22Rv1 (cell line): ENCODE results near the gene TLCD2.

Experiments used
- CTCF ChIP-seq: fragments of 450-650 bp; IDR thresholded peaks from 2 replicates; pipeline ENCODE4 v1.5.1; 2017; ENCODE audit warnings: mild to moderate bottlenecking
- ZFX ChIP-seq: fragments of 450-650 bp; IDR thresholded peaks from 2 replicates; pipeline ENCODE4 v1.6.1; 2017; ENCODE audit warnings: antibody characterized with exemption, borderline replicate concordance

DNA sequence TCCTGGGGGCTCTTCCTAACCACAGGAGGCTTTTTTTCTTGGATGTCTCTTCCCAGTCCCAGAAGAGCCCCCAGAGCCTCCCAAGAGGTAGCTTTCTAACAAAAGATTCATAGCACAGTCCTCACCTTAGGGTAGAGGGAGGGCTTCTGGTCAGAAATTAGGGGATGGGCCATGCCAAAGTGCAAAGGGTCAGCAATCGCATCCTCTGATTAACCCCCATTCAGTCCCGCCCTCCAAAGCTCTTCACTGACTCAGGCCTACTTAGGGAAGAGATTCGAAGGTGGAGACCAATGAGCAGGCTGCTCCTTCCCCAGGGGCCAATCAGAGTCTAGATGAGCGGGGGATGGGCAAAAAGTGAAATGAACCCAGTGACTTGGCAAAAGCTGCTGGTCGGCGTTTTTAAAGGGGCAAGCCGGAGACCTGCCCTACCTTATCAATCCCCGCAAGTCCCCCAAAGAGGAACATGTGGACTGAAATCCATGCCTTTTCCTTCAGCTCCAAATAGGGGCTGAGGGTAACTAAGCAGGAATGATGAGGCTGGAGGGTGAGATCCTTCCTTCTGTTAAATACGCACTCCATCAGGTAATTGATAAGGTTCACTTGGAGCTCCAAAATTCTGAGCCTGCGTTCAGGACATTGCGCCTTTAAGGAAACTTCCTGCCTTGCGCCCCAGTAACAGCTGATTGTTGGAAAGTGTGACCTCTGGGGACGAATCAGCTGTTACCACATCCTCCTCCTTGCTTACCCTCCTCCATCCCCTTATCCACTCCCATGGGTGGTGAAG is 6.9 kb upstream of the TLCD2 start:
- no peak for TF ChIP-seq CTCF
- TF ChIP-seq ZFX = no peak
